Esophagus squamous epithelium (tissue), 5 donors: ENCODE results near the gene KIF3C. TPM values are rescaled to one million over a fixed set of nuclear protein-coding genes. Genes with fewer than 3 reads are reported as not detected.
"Not testable (repeated sequence)": the region's sequence is repeated elsewhere in the genome, so short reads cannot be mapped to it uniquely, and the experiment has no call there.

Source experiments
- DNase-seq: peaks from one replicate; lab custom pipeline; 2025; lab: John Stamatoyannopoulos, UW
- H3K27ac ChIP-seq, 4 donors: fragments of 200-600 bp; sonication (generic); one replicate each; pipeline ENCODE4 v1.5.1; 2016 to 2019; ENCODE audit warnings: mild to moderate bottlenecking in 1 of 4
- H3K27me3 ChIP-seq, 4 donors: fragments of 200-600 bp; sonication (generic); 1 replicate in 3 of 4; 2 replicates in 1 of 4; pipeline versions ENCODE4 v1.5.1 to v1.6.0; 2017 to 2021; ENCODE audit warnings: antibody characterized with exemption in 1 of 4
- H3K36me3 ChIP-seq, 3 donors: fragments of 200-600 bp; sonication (generic); one replicate each; pipeline ENCODE4 v1.5.1; 2016 to 2019
- H3K4me1 ChIP-seq, 3 donors: fragments of 200-600 bp; sonication (generic); one replicate each; pipeline ENCODE4 v1.5.1; 2017 to 2019
- H3K4me3 ChIP-seq, 4 donors: fragments of 200-600 bp; sonication (generic); 1 replicate in 3 of 4; 2 replicates in 1 of 4; pipeline ENCODE4 v1.5.1; 2016 to 2019; ENCODE audit warnings: mild to moderate bottlenecking in 2 of 4, moderate library complexity in 1 of 4
- H3K9me3 ChIP-seq, 3 donors: fragments of 200-600 bp; sonication (generic); one replicate each; pipeline ENCODE4 v1.5.1; 2016 to 2019
- POLR2A ChIP-seq, 4 donors: fragments of 450-650 bp; IDR thresholded peaks; one replicate each; pipeline ENCODE4 v1.6.1; 2017; ENCODE audit warnings: antibody characterized with exemption in 4 of 4, mild to moderate bottlenecking in 4 of 4, moderate library complexity in 3 of 4
- WGBS, 2 donors: methylation state at CpG; one replicate each; pipeline ENCODE4 v1.1.5; 2018; 5-methylcytosine and 5-hydroxymethylcytosine counted together
- intact Hi-C: fragments of 100-400 bp; cut with DNase I; formaldehyde crosslinking; loops from one replicate; pipeline ENCODE4 v1.15.0; 2022
- total RNA-seq, 4 donors: library from RNA; depleted of rRNA; stranded (reverse); fragments of >200 nt; gene quantifications; one replicate each; pipeline ENCODE4 v1.1.0, GENCODE V29; 2016
- TF ChIP-seq, protein P1 (sequence below), 6 experiments: fragments of 450-650 bp in 4 of 6; fragments of 200-600 bp in 2 of 6; sonication (generic) in 2 of 6; IDR thresholded peaks; one replicate each; pipeline ENCODE4 v1.5.1; 2016 to 2019; ENCODE audit warnings: antibody characterized with exemption in 6 of 6, mild to moderate bottlenecking in 4 of 6, moderate library complexity in 4 of 6
- donor health status: DM: yes; HTN: yes; CAD: no.

KIF3C gene
- total RNA-seq = 1 to 10 TPM; 1.3 to 3.4 (median 1.8) TPM

GRCh38 chr2:25982273-25982967 lies at the start of gene KIF3C:
Gene KIF3C, minus strand, starts transcription at chr2:25982497. Its CDS starts 580 bp downstream, at chr2:25981917.
- no peaks in the 10 kb centered on the region for H3K36me3 ChIP-seq
- intact Hi-C loops = no loop called here
- TF ChIP-seq POLR2A (IDR thresholded peaks at IDR 0.05) = peak in 1 of 4 donors; percentile 21
- TF ChIP-seq, protein P1, sequence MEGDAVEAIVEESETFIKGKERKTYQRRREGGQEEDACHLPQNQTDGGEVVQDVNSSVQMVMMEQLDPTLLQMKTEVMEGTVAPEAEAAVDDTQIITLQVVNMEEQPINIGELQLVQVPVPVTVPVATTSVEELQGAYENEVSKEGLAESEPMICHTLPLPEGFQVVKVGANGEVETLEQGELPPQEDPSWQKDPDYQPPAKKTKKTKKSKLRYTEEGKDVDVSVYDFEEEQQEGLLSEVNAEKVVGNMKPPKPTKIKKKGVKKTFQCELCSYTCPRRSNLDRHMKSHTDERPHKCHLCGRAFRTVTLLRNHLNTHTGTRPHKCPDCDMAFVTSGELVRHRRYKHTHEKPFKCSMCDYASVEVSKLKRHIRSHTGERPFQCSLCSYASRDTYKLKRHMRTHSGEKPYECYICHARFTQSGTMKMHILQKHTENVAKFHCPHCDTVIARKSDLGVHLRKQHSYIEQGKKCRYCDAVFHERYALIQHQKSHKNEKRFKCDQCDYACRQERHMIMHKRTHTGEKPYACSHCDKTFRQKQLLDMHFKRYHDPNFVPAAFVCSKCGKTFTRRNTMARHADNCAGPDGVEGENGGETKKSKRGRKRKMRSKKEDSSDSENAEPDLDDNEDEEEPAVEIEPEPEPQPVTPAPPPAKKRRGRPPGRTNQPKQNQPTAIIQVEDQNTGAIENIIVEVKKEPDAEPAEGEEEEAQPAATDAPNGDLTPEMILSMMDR (IDR thresholded peaks at IDR 0.05) = peak in 1 of 6 experiments; percentile 6
- no peaks in the 10 kb centered on the region for H3K27me3 ChIP-seq
- H3K9me3 ChIP-seq = no peaks in the 10 kb centered on the region
- H3K27ac ChIP-seq = peak within 1 kb of the TSS; percentile 68 to 87 (median 80)
- WGBS, 2 donors = 1 to 6% methylated on average over 3 to 19 of the region's 58 CpGs
- no peak for DNase-seq
- H3K4me3 ChIP-seq = peak within 1 kb of the TSS; percentile 66 to 89 (median 78)
- H3K4me1 ChIP-seq = peaks cover 5 to 56% (median 19%) of the 10 kb centered on the region in 3 donors

DNA sequence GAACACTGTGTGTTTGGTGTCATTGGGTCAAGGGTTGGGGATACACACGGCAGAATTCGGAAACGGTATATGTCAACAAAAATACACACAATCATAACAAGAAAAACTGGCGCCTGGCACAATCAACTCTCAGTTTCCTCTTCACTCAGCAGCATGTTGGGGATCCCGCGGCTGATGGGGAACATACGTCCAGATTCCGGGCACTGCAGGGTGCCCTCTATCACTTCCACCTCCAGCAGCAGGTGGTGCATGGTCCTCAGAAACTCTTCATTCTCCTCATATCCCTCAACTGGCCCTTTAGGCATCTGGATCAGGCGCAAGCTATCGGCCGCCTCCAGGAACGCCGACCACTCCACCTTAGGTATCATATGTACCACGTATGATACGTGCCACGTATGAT lies 45.8 kb upstream of the KIF3C start:
- H3K9me3 ChIP-seq, DNase-seq, H3K36me3 ChIP-seq, H3K27ac ChIP-seq, H3K27me3 ChIP-seq, intact Hi-C loops, H3K4me3 ChIP-seq: not testable (repeated sequence)
- WGBS, 2 donors = 81 to 95% methylated on average over 9 to 16 of the region's 16 CpGs
- H3K4me1 ChIP-seq = peaks cover 9 to 23% (median 12%) of the 10 kb centered on the region in 3 donors

DNA sequence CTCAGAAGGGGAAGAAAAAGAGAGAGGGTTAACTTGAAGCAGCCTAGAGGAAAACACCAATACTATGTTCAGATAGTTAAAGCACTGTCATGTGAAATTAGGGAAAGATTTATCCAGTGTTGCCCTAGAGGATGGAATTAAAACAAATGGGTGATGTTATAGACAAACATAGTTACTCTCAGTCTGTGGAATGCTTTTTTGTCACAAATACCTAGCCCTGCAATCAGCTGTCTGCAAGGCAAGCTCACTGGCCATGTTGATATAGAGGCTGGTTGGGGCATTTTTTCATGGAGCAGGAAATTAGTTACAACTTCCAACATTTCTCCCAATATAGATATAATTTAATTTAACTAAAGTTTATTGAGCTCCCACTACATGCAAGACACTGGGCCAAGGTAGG lies 43.2 kb upstream of the KIF3C start:
- H3K4me1 ChIP-seq = peaks cover 0 to 15% (median 11%) of the 10 kb centered on the region in 3 donors
- intact Hi-C loops = no loop called here
- no peaks in the 10 kb centered on the region for H3K9me3 ChIP-seq
- H3K27me3 ChIP-seq = no peaks in the 10 kb centered on the region
- no peak overlapping the region for H3K27ac ChIP-seq
- DNase-seq = no peak
- no peak for TF ChIP-seq POLR2A (IDR thresholded peaks at IDR 0.05)
- TF ChIP-seq, protein P1 (IDR thresholded peaks at IDR 0.05) = no peak
- no peak overlapping the region for H3K4me3 ChIP-seq
- H3K36me3 ChIP-seq = no peaks in the 10 kb centered on the region

DNA sequence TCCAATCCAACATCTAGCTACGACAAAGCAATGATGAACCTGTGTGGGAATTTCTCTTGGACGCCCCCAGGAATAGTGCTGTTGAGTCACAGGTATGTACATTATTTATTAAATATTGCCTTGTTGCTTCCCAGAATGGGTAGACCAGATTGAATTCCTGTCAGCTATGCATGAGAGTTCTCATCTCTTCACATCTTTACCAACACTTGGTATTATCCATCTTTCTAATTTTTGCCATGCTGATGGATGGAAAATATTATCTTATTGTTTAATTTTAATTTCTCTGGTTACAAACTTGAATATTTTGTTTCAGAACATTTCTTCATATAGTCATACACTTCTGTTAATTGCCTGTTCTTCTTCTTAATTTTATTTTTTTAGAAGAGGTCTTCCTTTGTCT lies 42.0 kb upstream of the KIF3C start:
- no peak overlapping the region for H3K27ac ChIP-seq
- no peak for DNase-seq
- H3K27me3 ChIP-seq = no peaks in the 10 kb centered on the region
- TF ChIP-seq POLR2A (IDR thresholded peaks at IDR 0.05) = no peak
- H3K9me3 ChIP-seq = no peaks in the 10 kb centered on the region
- peaks cover 0 to 27% (median 16%) of the 10 kb centered on the region in 3 donors for H3K4me1 ChIP-seq
- WGBS, 2 donors = 68 to 87% methylated on average over 2 of the region's 2 CpGs
- no peaks in the 10 kb centered on the region for H3K36me3 ChIP-seq
- H3K4me3 ChIP-seq = no peak overlapping the region
- intact Hi-C loops = no loop called here

GRCh38 chr2:26020231-26020640 lies 37.9 kb upstream of the KIF3C start:
- Histone ChIP-seq H3K27ac (peak overlapping the region; percentile 32 to 93 (median 86)), H3K9me3 (no peaks in the 10 kb centered on the region), H3K27me3 (no peaks in the 10 kb centered on the region), H3K36me3 (no peaks in the 10 kb centered on the region), H3K4me3 (no peak overlapping the region), H3K4me1 (peaks cover 20 to 56% (median 24%) of the 10 kb centered on the region in 3 donors)
- WGBS, 2 donors = 44 to 62% methylated on average over 4 of the region's 4 CpGs
- DNase-seq = no peak
- no peak for TF ChIP-seq POLR2A (IDR thresholded peaks at IDR 0.05)
- TF ChIP-seq, protein P1 (IDR thresholded peaks at IDR 0.05) = no peak
- intact Hi-C loops = no loop called here

GRCh38 chr2:26018184-26019055 lies 36.1 kb upstream of the KIF3C start:
- 34 to 57% methylated on average over 2 to 3 of the region's 3 CpGs for WGBS, 2 donors
- no peak for DNase-seq

More at GRCh38 chr2:26018184-26019055, 36.1 kb upstream of the KIF3C start:
- Histone ChIP-seq H3K9me3 (no peaks in the 10 kb centered on the region), H3K4me3 (no peak overlapping the region), H3K4me1 (peaks cover 22 to 74% (median 24%) of the 10 kb centered on the region in 3 donors), H3K36me3 (no peaks in the 10 kb centered on the region), H3K27me3 (no peaks in the 10 kb centered on the region), H3K27ac (peak overlapping the region; percentile 79 to 93 (median 86))
- no peak for TF ChIP-seq POLR2A (IDR thresholded peaks at IDR 0.05)
- TF ChIP-seq, protein P1 (IDR thresholded peaks at IDR 0.05) = no peak
- intact Hi-C loops = no loop called here
